T-cell (primary cell): Measurements from ENCODE around the gene ADK. TPM values are rescaled to one million over a fixed set of nuclear protein-coding genes. Genes with fewer than 3 reads are reported as not detected.

Source experiments
- ATAC-seq, 4 experiments: fragments of 200-7000 bp in 3 of 4; fragments of 150-1000 bp in 1 of 4; cut with Tn5 transposase; replicated peaks in 1 of 4; 1 replicate in 3 of 4; 2 replicates in 1 of 4; pipeline ENCODE4 v1.10.0; 2021; ENCODE audit warnings: moderate library complexity in 3 of 4, mild to moderate bottlenecking in 2 of 4, moderate number of reproducible peaks in 1 of 4
- CTCF ChIA-PET, 2 donors: fragments of 300-600 bp; sonication (Branson Sonifier 250); formaldehyde crosslinking; loops; one replicate each; lab custom pipeline; 2022; ENCODE audit warnings: antibody characterized with exemption in 2 of 2; lab: Charles Lee
- POLR2A ChIA-PET, 2 donors: fragments of 300-600 bp; sonication (Branson Sonifier 250); formaldehyde crosslinking; loops; one replicate each; lab custom pipeline; 2022; ENCODE audit warnings: antibody characterized with exemption in 2 of 2; lab: Charles Lee
- DNase-seq, 35 experiments: peaks; one replicate each; pipeline versions ENCODE4 v3.0.0 to v3.0.0-alpha.2; 2013 to 2023
- H3K27ac ChIP-seq: one replicate; pipeline ENCODE4 v1.5.1; 2013; ENCODE audit warnings: low read length
- H3K27me3 ChIP-seq, 2 experiments: replicated peaks in 1 of 2; 1 replicate in 1 of 2; 2 replicates in 1 of 2; pipeline versions ENCODE4 v1.6.1 to v1.7.0; 2013; ENCODE audit warnings: low read length in 1 of 2, mixed read lengths in 1 of 2; ENCODE audit not compliant: control insufficient read depth in 2 of 2, insufficient read depth in 2 of 2; ENCODE audit errors: extremely low read depth in 1 of 2
- H3K36me3 ChIP-seq, 2 donors: 1 replicate in 1 of 2; 2 replicates in 1 of 2; pipeline versions ENCODE4 v1.6.1 to v1.7.0; 2013; ENCODE audit warnings: low read length in 1 of 2; ENCODE audit not compliant: control insufficient read depth in 2 of 2, insufficient read depth in 1 of 2; ENCODE audit errors: extremely low read depth in 1 of 2
- H3K4me1 ChIP-seq, 2 experiments: 1 replicate in 1 of 2; 2 replicates in 1 of 2; pipeline versions ENCODE4 v1.6.1 to v1.7.0; 2013; ENCODE audit warnings: low read length in 2 of 2, mixed read lengths in 1 of 2; ENCODE audit not compliant: insufficient read depth in 2 of 2, control insufficient read depth in 1 of 2; ENCODE audit errors: extremely low read depth in 1 of 2
- H3K4me3 ChIP-seq, 2 donors: 1 replicate in 1 of 2; 2 replicates in 1 of 2; pipeline versions ENCODE4 v1.5.1 to v1.7.0; 2013; ENCODE audit warnings: mild to moderate bottlenecking in 2 of 2, low read length in 1 of 2, moderate library complexity in 1 of 2; ENCODE audit not compliant: control insufficient read depth in 1 of 2; ENCODE audit errors: extremely low read depth in 1 of 2
- H3K9me3 ChIP-seq: 2 replicates; pipeline ENCODE4 v1.7.0; 2013
- H3K27ac Mint-ChIP-seq, 2 donors: one replicate each; pipeline ENCODE4 v1.8.0; 2020 to 2021; ENCODE audit warnings: mild to moderate bottlenecking in 2 of 2, mixed read lengths in 2 of 2
- H3K27me3 Mint-ChIP-seq, 2 donors: one replicate each; pipeline ENCODE4 v1.8.0; 2021 to 2022; ENCODE audit warnings: mixed read lengths in 2 of 2
- H3K36me3 Mint-ChIP-seq: one replicate; pipeline ENCODE4 v1.8.0; 2021; ENCODE audit warnings: mixed read lengths
- H3K4me1 Mint-ChIP-seq, 3 donors: one replicate each; pipeline ENCODE4 v1.8.0; 2020 to 2022; ENCODE audit warnings: mixed read lengths in 3 of 3, mild to moderate bottlenecking in 1 of 3
- H3K4me3 Mint-ChIP-seq, 3 donors: one replicate each; pipeline ENCODE4 v1.8.0; 2020 to 2022; ENCODE audit warnings: mild to moderate bottlenecking in 3 of 3, mixed read lengths in 3 of 3, moderate library complexity in 3 of 3
- H3K9me3 Mint-ChIP-seq, 3 donors: one replicate each; pipeline ENCODE4 v1.8.0; 2020 to 2022; ENCODE audit warnings: mixed read lengths in 3 of 3
- WGBS: methylation state at CpG from one replicate; pipeline ENCODE4 v1.1.5; 2013; ENCODE audit warnings: missing lambda C conversion rate; ENCODE audit not compliant: insufficient coverage; 5-methylcytosine and 5-hydroxymethylcytosine counted together
- total RNA-seq, 35 experiments: library from RNA in 6 of 35; stranded (reverse) in 6 of 35; fragments of 120-200 nt in 1 of 35; gene quantifications; one replicate each; pipeline versions ENCODE4 v1.2.1 to v1.2.4 and lab custom pipeline; 2013 to 2026

The ADK gene
- total RNA-seq, 5 donors from 2014 or later (not counting 1 experiment from before 2014, with no cell fraction given): 20.7 to 32.8 (median 23.6) TPM

GRCh38 chr10:74642901-74643595, 492.0 kb downstream of the ADK start:
- peaks cover 0 to 7% (median 0%) of the 10 kb centered on the region in 3 donors for H3K9me3 Mint-ChIP-seq
- H3K27ac Mint-ChIP-seq: no peak overlapping the region
- CTCF ChIA-PET: no interaction called here
- POLR2A ChIA-PET: interaction anchor here in 1 of 2 donors (0.6 to 1.0 kb wide), 2 partner anchors 50 to 292 kb away, joined by 3 read pairs; no protein-coding TSS in a partner anchor
- no peak overlapping the region for H3K4me3 Mint-ChIP-seq
- peaks cover 37% of the 10 kb centered on the region for H3K36me3 Mint-ChIP-seq
- Histone ChIP-seq H3K9me3 (no peaks in the 10 kb centered on the region), H3K4me3 (no peak overlapping the region), H3K27me3 (no peaks in the 10 kb centered on the region), H3K36me3 (no peaks in the 10 kb centered on the region), H3K27ac (no peak overlapping the region), H3K4me1 (no peaks in the 10 kb centered on the region)
- WGBS: no CpG with 5 or more reads among the region's 1 CpG
- H3K27me3 Mint-ChIP-seq: no peaks in the 10 kb centered on the region
- H3K4me1 Mint-ChIP-seq: no peaks in the 10 kb centered on the region
- ATAC-seq (no peak), DNase-seq (no peak)

DNA sequence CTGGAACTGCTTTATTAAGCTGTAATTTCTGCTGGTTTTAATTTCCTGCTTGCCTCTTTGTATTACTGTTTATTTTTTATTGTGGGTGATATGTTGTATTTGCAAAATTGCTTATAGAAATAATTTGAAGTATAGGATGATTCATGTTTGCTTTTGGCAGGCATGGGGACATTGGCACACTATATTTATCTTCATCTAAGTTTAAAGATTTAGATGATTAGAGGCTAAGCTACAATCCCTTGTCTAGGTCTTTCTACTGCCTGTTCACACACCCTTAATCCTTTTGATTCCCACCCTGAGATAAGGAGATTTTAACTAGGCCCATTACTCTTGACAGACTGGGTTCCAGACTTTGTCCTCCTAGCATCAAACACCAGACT, 492.6 kb downstream of the ADK start:
- CTCF ChIA-PET: no interaction called here
- POLR2A ChIA-PET: interaction anchor here in 1 of 2 donors (1.0 kb wide), 1 partner anchor 50 kb away, joined by 3 read pairs; no protein-coding TSS in a partner anchor
- Mint-ChIP-seq H3K36me3 (peaks cover 34% of the 10 kb centered on the region), H3K4me3 (no peak overlapping the region), H3K27ac (no peak overlapping the region), H3K9me3 (peaks cover 0 to 7% (median 0%) of the 10 kb centered on the region in 3 donors), H3K4me1 (no peaks in the 10 kb centered on the region), H3K27me3 (no peaks in the 10 kb centered on the region)
- DNase-seq: no peak
- Histone ChIP-seq H3K27ac (no peak overlapping the region), H3K4me3 (no peak overlapping the region), H3K27me3 (no peaks in the 10 kb centered on the region), H3K4me1 (no peaks in the 10 kb centered on the region), H3K36me3 (no peaks in the 10 kb centered on the region), H3K9me3 (no peaks in the 10 kb centered on the region)
- no peak for ATAC-seq

GRCh38 chr10:74644738-74645137, 493.7 kb downstream of the ADK start:
- no peak overlapping the region for H3K27ac ChIP-seq
- no peaks in the 10 kb centered on the region for H3K27me3 Mint-ChIP-seq
- H3K36me3 ChIP-seq: no peaks in the 10 kb centered on the region
- no peak overlapping the region for H3K4me3 Mint-ChIP-seq
- no peak overlapping the region for H3K4me3 ChIP-seq
- CTCF ChIA-PET: no interaction called here
- POLR2A ChIA-PET: interaction anchor here in 1 of 2 donors (0.8 kb wide), 1 partner anchor 40 kb away, joined by 4 read pairs; no protein-coding TSS in a partner anchor
- no peaks in the 10 kb centered on the region for H3K9me3 ChIP-seq
- no CpG with 5 or more reads among the region's 2 CpGs for WGBS
- no peaks in the 10 kb centered on the region for H3K4me1 ChIP-seq
- H3K36me3 Mint-ChIP-seq: peaks cover 25% of the 10 kb centered on the region
- no peaks in the 10 kb centered on the region for H3K4me1 Mint-ChIP-seq
- peaks cover 0 to 7% (median 0%) of the 10 kb centered on the region in 3 donors for H3K9me3 Mint-ChIP-seq
- no peak overlapping the region for H3K27ac Mint-ChIP-seq
- DNase-seq (no peak), ATAC-seq (no peak)
- no peaks in the 10 kb centered on the region for H3K27me3 ChIP-seq

GRCh38 chr10:74645692-74646091, 494.7 kb downstream of the ADK start:
- Mint-ChIP-seq H3K27ac (no peak overlapping the region), H3K9me3 (peaks cover 0 to 7% (median 0%) of the 10 kb centered on the region in 3 donors), H3K4me3 (no peak overlapping the region), H3K27me3 (no peaks in the 10 kb centered on the region), H3K4me1 (peaks cover under 1 to 3% (median 2%) of the 10 kb centered on the region in 3 donors), H3K36me3 (peaks cover 25% of the 10 kb centered on the region)
- POLR2A ChIA-PET: no interaction called here
- no peak for ATAC-seq
- no peak for DNase-seq
- Histone ChIP-seq H3K27me3 (no peaks in the 10 kb centered on the region), H3K27ac (no peak overlapping the region), H3K4me1 (no peaks in the 10 kb centered on the region), H3K36me3 (no peaks in the 10 kb centered on the region), H3K4me3 (no peak overlapping the region), H3K9me3 (no peaks in the 10 kb centered on the region)
- 100% methylated on average over 1 of the region's 3 CpGs for whole genome bisulfite sequencing
- CTCF ChIA-PET: no interaction called here

GRCh38 chr10:74650613-74651012, 499.6 kb downstream of the ADK start:
- Mint-ChIP-seq H3K9me3 (no peaks in the 10 kb centered on the region), H3K36me3 (peaks cover 27% of the 10 kb centered on the region), H3K27me3 (no peaks in the 10 kb centered on the region), H3K4me3 (no peak overlapping the region), H3K27ac (no peak overlapping the region), H3K4me1 (peaks cover 9% of the 10 kb centered on the region in 3 donors)
- no peaks in the 10 kb centered on the region for H3K36me3 ChIP-seq
- no peak overlapping the region for H3K4me3 ChIP-seq
- ATAC-seq (no peak), DNase-seq (no peak)
- WGBS: no CpG with 5 or more reads among the region's 1 CpG
- ChIA-PET CTCF (interaction anchor here in 1 of 2 donors (0.8 kb wide), 1 partner anchor 325 kb away, joined by 3 read pairs; no protein-coding TSS in a partner anchor), POLR2A (no interaction called here)
- no peaks in the 10 kb centered on the region for H3K9me3 ChIP-seq
- no peak overlapping the region for H3K27ac ChIP-seq
- H3K4me1 ChIP-seq: peaks cover 0 to 3% of the 10 kb centered on the region in 2 experiments
- H3K27me3 ChIP-seq: no peaks in the 10 kb centered on the region

- no peak overlapping the region for H3K27ac Mint-ChIP-seq
- CTCF ChIA-PET: interaction anchor here in 1 of 2 donors (1.1 kb wide), 1 partner anchor 109 kb away, joined by 3 read pairs; no protein-coding TSS in a partner anchor
- Histone ChIP-seq H3K27ac (no peak overlapping the region), H3K27me3 (no peaks in the 10 kb centered on the region), H3K4me1 (peaks cover 0 to 3% of the 10 kb centered on the region in 2 experiments), H3K4me3 (no peak overlapping the region), H3K36me3 (no peaks in the 10 kb centered on the region), H3K9me3 (no peaks in the 10 kb centered on the region)
- DNase-seq (peak in 1 of 35 experiments; percentile 10), ATAC-seq (peak in 2 of 4 experiments; percentile 27 to 69)
- H3K4me1 Mint-ChIP-seq: peaks cover 9 to 14% (median 9%) of the 10 kb centered on the region in 3 donors
- no peaks in the 10 kb centered on the region for H3K9me3 Mint-ChIP-seq
- POLR2A ChIA-PET: no interaction called here
- H3K27me3 Mint-ChIP-seq: no peaks in the 10 kb centered on the region
- no peak overlapping the region for H3K4me3 Mint-ChIP-seq
- H3K36me3 Mint-ChIP-seq: peaks cover 33% of the 10 kb centered on the region
Observed at GRCh38 chr10:74651565-74651964, 500.5 kb downstream of the ADK start.
